RPMI8226 (cell line): ENCODE results near the gene ENDOU.

Experiments
- DNase-seq: peaks from one replicate; pipeline ENCODE4 v3.0.0-alpha.2; 2015

Gene ENDOU

GRCh38 chr12:47717443-47718193, 7.7 kb downstream of the ENDOU start:
- peak; percentile 64 for DNase-seq

GRCh38 chr12:47717046-47717442, 8.2 kb downstream of the ENDOU start:
- DNase-seq = no peak

DNA sequence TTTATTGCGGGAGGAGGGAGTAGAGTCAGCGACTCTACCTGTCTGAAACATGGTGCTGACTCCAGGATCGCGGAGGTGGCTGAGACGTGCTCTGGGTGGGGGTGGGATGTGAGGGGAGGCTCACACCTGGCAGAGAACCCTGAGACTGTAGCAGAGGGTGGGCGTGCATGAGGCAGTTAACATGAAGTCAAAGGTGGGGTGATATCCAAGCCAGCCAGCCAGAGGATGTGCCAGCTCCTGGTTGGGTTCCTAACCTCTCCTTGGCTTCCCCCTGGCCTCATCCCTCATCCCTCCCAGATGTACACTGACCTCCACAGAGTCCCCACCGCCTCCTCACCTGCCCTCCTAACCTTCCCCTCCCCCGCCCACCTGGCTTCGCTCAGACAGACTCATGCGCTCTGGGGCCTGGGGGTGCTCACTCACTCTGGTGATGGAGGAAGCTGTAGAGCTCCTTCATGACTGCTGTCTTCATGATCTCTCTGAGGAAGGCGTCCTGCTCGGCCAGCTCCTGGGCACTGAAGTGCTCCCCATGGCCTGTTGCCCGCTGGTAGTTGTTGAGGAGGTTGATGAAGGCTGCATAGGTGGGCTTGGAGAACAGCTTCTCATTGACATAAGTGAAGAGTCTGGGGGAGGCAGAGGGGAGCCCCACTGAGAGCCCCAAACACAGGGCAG, 9.3 kb downstream of the ENDOU start:
- no peak for DNase-seq

GRCh38 chr12:47715393-47715876, 9.9 kb downstream of the ENDOU start:
- DNase-seq = peak; percentile 87

- DNase-seq = no peak
Observed at GRCh38 chr12:47714826-47715386, 10.4 kb downstream of the ENDOU start.

GRCh38 chr12:47712171-47712570, 13.1 kb downstream of the ENDOU start:
- DNase-seq = no peak

- DNase-seq = no peak
Observed at GRCh38 chr12:47711448-47711847, 13.8 kb downstream of the ENDOU start.

DNA sequence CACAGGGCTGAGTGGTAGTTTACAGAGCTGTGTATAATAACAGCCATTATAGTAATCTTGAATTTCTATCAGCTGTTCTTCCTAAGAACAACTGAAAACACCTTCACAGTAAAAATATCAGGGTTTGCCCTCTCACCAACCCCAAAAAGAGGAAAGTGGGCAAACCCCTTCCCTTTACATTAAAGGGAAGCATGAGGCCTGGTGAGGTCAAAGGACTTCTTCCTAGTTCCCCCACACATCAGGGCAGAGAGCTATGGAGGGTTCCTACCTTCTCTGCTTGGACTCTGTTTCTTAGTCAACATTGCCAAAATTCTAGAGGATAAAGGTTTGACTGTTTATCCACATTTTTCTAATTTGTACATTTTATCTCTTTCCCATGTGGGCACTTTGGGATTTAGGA, 15.0 kb downstream of the ENDOU start:
- no peak for DNase-seq

DNA sequence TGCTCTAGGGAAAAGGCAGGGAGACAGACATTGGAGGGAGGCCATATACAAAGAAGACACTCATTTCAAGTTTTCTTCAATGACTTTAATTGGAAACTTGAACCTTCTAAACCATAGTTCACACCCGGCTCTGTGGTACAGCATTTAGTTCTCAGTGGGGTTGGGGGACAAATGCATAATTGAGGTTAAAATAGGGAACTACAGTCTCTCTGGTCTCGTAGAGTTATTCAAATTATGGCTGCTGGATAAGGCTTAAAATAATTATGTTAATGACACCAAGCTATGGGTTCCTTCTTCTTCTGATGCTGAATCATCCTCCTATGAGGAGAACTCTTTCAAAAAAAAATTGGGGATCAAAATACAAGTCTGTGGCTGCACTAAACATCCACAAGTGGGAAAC, 15.6 kb downstream of the ENDOU start:
- DNase-seq = no peak

GRCh38 chr12:47709237-47709636, 16.1 kb downstream of the ENDOU start:
- DNase-seq = no peak

DNA sequence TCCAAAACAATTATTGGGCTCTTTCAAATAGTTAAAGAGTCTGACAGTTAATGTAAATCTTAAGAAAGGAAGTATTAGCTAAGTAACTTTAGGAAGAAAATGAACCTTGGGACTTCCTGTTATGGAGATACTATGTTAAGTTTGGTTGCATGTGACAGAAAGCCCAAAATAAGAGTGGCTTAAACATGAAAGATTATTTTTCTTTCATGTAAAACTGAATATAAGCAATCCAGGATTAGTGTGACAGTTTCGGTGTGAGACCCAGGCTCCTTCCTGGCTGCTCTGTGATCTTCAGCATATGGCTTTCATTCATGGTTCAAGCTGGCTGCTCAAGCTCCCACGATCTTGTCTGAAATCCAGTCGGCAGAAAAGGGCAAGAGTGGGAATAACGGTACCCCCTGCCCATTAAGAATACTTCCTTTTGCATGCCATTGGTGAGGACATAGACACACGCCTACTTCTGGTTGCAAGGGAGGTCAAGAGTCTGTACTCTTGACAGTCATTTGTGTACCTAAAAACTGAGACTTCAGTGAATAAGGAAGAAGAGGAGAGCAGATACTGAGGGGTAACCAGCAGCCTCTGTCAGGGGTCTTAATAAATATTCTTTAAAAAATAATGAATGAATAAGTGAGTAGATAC, 17.3 kb downstream of the ENDOU start:
- DNase-seq = no peak

GRCh38 chr12:47707355-47707754, 17.9 kb downstream of the ENDOU start:
- no peak for DNase-seq

DNA sequence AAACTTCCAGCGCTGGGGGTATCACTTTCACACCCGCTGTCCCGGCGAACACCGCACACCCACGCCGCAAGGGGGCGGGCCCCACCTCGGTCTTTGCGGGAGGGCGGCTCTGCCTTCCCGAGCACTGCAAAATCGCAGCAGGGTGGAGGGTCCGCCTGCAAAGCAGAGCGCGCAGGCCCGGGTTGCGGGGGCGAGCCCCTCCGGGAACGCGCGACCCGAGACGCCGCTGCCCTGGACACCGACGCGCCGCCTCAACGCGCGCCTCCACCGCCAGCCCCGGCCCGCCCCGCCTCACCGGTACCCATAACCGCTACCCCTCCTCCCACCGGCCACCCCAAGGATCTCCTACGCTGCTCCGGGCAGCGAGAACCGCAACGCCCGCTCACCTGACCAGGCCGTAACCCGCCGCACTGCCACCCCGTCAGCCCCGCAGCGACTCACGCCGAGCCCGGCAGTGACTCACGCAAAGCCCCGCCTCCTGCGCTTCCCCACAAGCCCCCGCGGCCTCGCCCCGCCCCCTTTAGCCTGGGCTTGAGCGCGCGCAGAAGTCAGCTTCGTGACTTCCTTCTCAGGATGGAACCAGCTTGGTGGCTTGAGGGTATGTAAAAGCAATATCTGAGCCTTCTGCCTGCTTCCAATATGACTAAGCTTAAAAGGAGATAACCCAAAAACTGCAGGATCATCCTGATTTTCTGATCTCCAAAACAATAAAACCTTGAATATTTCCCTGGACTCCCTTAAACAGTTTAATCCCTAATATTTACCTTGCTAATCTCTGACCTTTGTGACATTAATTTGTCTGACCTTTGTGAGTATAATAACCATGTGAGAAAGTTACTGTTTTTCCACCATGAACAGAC, 19.5 kb downstream of the ENDOU start, which contains the start of gene RPAP3:
Gene RPAP3, minus strand, starts transcription at position 465 of the 860 bp plus-strand sequence. CDS start 3,190 bp downstream, outside the sequence.
- peak; percentile 98 for DNase-seq

- no peak for DNase-seq
Observed at GRCh38 chr12:47705229-47705565, 20.1 kb downstream of the ENDOU start.

- no peak for DNase-seq
Observed at GRCh38 chr12:47704719-47705118, 20.6 kb downstream of the ENDOU start.

DNA sequence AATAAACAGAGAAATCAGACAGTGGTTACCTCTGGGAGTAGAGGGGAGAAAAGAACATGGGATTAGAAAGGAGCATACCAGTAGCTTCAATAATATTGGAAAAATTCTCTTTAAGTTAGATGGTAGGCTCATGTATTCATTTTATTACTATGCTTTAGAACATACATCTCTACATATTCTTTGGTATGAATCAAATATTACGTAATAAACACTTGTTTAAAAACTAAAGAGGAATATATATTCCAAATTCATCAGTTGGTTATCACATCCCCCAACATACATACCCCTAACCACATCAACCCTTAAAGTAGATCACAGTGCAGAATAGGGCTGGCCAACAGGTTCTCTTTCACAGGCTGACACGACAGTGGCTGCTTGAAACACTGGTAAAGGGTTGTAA, 25.0 kb downstream of the ENDOU start:
- DNase-seq = no peak

- DNase-seq = no peak
Observed at GRCh38 chr12:47698631-47699030, 26.7 kb downstream of the ENDOU start.

DNA sequence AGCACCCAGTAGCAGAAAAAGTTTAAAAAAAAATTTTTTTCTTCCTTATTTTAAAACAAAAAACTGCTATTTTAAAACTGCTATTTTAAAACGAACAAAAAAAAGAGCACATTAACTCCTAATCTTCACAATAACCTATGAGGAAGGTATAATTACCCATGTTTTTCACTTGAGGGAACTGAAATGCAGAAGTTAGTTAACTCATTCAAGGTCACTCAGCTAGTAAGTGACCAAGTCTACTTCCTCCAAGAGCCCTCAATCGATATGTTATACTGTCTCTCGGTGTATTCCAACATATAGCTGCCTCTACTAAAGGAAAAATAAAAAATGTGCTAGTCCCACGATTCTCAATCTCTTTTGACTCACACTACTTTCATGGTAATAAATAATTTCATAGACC, 27.2 kb downstream of the ENDOU start:
- DNase-seq = no peak

DNA sequence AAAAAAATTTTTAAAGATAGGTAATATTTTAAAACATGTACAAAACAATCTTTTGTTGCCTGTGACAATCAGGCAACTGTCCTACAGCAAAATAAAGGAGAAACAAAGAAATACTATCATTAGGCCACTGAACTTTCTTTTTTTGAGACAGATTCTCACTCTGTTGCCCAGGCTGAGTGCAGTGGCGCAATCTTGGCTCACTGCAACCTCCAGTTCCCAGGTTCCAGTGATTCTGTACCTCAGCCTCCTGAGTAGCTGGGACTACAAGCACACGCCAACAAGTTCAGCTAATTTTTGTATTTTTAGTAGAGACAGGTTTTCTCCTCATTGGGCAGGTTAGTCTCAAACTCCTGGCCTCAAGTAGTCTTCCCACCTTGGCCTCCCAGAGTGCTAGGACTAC, 36.1 kb downstream of the ENDOU start:
- DNase-seq = no peak

DNA sequence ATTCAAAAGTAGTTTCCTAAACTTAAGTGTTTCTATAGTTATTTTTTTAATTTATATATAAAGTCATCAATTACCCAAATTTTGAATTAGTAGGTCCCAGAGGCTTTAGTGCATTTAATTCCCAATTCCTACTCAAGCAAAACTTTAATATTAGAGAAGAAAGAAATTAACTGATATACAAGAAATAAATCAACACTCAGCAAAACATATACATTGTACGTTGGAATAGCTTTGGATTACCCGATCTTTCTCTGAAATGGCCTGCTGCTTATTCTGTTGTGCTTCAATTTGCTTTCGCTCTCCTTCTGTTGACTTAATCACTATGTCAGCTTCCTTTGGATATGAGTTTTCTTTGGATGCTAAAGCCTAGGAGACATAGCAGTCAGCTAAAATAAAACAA, 37.7 kb downstream of the ENDOU start:
- no peak for DNase-seq

- peak; percentile 28 for DNase-seq
Observed at GRCh38 chr12:47686645-47687240, 38.5 kb downstream of the ENDOU start.

GRCh38 chr12:47679785-47680184, 45.5 kb downstream of the ENDOU start:
- no peak for DNase-seq
